GM19397 (cell line): ENCODE data around the gene KRT14.
"Not testable (repeated sequence)": the region's sequence is repeated elsewhere in the genome, so short reads cannot be mapped to it uniquely, and the experiment has no call there.

Experiments used
- ATAC-seq: cut with Tn5 transposase; IDR thresholded peaks from one replicate; pipeline ENCODE4 v1.9.1; 2021; ENCODE audit warnings: mild to moderate bottlenecking, moderate library complexity; ENCODE audit not compliant: unreplicated experiment

KRT14 gene

DNA sequence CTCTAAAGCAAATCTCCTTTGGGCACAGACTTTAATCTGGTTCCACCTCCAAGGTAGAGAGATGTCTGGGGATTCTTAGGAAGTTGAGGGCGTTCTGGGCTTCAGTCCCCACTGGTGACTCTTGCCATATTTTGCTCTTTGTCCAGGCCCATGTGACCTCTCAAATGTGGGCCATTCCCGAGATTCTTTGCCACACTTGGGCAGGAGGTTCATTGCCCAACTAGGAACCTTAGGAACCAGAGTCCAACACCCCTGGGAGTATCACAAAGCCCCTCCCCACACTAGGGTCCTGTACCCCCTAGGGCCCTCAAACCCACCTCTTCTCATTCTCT, 6.5 kb downstream of the KRT14 start:
- ATAC-seq: no peak

DNA sequence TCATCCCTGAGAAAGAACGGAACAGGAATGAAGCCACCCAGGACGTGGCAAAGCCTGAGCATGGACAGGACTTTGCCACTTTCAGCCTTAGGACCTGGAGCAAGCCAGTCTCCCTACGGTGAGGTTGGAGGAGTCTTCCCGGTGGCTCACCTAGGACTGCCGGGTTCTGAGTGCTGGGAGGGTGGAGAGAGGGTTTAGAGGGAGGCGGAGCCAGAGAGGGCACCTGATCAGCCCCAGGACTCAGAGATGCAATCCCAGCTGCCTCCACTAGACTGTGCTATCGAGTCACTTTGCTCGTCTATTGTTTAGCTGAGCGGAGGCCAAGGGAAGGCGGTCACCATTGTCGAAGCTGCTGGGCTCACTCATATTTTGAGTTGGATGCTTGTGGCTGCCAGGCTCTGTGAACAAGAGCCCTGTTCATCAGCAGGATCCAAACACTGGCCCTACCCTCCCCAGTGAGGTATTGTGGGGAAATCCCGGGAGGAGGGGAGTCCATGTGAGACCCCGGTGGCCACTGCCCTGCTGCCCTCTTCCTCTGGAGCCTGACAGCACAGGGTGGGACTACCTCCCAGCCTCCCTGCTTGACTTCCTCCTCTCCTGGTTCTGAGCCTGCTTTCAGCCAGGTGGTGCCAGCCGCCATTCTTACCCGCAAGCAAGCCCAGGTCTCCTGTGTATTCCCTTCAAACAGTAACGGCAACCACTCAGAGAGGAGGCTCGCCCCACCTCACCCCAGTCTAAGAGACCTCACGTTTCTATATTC, 7.0 kb downstream of the KRT14 start:
- ATAC-seq: no peak

DNA sequence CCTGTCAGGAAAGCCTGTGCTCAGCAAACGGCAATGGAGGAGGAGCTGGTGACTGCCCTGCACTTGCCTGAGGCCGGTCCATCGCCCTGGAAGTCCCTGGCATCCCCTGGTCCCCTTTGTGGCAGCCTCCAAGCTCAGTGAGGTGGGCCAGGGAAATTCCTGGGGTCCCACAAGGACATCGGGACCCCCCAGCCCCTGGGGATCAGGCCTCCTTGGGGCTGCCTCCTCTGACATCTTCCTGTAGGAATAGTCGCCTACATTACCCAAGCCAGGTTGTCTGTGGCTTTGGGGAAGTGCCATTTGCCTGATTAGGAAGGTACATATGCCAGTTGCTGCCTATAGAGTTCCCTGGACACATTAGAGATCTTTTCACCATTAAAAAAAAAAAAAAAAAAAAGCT, 7.7 kb downstream of the KRT14 start:
- no peak for ATAC-seq

DNA sequence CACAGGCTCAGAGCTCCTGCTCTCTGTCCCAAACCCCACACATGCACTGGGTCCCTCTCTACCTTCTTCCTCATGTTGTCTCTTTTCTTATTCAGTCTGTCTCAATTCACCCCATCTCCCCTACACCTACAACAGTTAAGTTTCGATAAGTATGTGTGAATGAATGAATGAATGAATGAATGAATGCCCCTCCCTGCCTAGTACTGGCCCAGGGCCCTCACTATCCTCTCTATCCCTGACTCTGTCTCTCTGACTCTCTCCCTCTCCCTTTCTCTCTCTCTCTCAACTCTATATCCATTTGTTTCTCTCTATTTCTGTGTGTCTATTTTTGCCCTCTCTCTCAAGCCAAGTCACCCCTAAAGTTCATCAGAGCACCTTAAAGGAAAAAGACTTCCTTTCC, 8.2 kb downstream of the KRT14 start:
- no peak for ATAC-seq

DNA sequence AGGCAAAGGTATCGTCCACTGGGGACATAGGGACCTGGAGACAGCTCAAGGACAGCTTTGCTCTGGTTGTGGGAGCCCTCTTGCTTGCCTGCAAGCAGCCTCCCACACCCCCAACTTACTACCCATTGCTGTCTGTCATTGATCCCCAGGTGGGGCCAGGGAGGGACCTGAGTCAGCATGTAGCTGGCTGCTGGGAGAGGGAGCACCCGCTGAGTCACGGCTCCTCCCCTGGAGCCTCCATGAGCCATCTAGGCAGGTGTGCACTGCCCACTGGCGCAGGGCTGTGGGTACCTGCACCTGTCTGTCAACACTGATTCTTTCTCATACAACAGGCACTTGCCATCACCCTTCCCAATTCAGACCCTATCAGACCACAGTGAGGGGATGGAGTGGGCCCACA, 10.0 kb downstream of the KRT14 start:
- ATAC-seq: not testable (repeated sequence)

DNA sequence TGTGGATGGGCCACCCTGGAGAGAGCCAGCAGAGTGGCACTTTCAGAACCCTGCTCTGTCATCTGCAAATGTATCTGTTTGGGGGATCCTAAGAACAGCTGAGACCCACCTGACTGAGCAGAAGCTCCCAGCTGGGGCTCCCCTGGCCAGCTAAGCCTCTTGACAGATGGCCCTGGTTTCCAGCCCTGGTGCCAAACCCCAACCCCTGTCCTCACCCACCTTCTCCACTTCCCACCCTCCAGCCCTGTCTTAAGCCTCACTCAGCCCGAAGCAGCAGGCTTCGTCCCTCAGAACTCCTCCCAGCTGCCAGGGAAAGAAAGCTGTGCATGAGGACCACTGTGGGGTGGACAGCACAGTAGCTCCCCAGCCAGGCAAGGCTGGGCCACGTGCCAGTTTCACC, 11.4 kb downstream of the KRT14 start:
- ATAC-seq: no peak

DNA sequence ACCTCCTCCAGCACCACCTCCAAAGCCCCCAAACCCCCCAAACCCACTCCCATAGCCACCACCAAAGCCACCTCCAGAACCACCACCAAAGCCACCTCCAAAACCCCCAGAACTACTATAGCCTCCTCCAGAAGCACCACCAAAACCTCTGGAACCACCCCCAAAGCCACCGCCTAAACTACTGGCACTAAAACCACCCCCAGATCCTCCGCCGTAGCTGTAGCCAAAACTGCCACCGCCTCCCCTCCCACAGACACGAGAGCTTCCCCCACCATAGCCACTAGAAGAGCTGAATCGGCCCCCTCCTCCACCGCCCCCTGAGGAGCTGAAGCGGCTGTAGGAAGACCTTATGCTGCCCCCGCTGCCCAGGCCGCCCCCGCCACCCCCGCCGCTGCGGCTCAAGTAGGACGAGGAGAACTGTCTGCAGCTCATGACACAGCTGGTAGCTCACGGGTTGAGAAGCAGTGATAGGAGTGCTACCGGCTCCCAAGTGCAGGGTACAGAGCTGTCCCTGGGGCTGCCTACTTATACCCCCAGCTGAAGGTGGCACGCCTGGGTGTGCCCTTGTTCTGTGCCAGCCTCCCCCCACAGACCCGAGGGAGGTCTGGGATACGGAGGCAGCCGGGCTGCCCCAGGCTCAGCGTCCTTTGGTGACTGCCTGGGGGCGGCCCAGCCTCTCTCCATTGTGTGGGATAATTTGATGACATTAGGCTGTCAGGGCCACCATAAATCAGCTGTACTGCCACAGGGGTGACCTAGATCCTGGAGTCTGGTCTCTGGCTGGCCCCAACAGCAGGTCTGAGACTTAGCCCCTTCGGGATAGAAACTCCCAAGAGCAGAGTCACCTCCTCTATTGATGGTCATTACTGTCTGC, 14.9 kb downstream of the KRT14 start, which contains the start of gene KRT9:
KRT9 (minus strand) TSS at position 499 of the 874 bp plus-strand sequence; CDS start at position 432, 67 bp downstream.
- ATAC-seq: no peak

DNA sequence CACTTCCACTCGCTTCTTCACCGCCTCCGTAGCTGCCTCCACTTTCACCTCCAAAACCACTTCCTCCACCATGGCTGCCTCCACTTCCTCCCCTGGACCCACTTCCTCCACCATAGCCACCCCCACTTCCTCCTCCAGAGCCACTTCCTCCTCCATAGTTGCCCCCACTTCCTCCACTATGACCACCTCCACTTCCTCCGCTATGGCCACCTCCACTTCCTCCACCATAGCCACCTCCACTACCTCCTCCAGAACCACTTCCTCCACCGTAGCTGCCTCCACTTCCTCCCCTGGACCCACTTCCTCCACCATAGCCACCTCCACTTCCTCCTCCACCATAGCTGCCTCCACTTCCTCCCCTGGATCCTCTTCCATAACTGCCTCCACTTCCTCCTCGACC, 19.4 kb downstream of the KRT14 start:
- no peak for ATAC-seq

DNA sequence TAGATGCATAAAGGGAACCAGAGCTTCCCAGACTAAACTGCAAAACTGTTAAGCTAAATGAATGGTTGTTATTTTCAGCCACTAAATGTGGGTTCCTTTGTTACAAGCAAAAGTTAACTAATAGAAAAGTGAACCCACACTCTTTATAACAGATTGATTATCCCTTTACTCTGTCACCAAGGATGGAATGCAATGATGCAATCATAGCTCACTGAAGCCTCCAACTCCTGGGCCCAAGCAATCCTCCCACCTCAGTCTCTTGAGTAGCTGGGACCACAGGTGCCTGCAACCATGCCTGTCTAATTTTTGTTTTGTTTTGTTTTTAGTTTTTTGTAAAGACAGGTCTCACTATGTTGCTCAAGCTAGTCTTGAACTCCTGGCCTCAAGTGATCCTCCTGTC, 21.4 kb downstream of the KRT14 start:
- ATAC-seq: no peak

DNA sequence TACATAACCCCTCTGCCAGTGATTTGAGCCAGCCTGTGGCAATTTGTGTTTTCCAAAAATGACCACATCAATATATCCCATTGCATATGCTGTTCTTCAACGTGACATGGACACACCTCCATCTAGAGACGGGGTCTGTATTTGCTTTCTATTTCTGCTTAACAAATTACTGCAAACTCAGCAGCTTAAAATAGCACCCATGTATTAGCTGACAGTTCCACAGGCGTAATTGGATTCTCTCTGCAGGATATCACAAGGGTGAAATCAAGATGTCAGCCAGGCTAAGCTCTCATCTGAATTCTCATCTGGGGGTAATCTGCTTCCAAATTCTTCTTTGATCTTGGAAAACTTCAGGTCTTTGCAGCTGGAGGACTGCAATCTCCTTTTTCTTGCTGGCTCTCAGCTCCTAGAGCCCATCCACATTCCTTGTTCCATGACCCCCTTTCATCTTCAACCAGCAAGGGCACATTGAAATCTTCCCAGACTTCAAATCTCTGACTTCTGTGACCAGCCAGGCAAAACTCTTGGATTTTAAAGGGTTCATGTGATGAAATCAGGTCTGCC, 23.0 kb downstream of the KRT14 start:
- ATAC-seq: no peak

DNA sequence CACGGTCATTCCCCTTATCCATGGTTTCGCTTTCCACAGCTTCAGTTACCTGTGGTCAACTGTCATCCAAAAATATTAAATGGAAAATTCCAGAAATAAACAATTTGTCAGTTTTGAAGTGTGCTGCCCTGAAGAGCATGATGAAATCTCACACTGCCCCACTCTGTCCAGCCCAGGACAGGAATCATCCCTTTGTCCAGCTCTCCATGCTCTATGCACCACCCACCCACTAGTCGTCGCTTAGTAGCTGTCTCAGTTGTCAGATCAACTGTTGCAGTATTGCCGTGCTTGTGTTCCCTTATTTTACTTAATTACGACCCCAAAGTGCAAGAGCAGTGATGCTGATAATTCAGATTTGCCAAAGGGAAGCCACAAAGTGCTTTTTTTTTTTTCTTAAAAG, 25.1 kb downstream of the KRT14 start:
- no peak for ATAC-seq

DNA sequence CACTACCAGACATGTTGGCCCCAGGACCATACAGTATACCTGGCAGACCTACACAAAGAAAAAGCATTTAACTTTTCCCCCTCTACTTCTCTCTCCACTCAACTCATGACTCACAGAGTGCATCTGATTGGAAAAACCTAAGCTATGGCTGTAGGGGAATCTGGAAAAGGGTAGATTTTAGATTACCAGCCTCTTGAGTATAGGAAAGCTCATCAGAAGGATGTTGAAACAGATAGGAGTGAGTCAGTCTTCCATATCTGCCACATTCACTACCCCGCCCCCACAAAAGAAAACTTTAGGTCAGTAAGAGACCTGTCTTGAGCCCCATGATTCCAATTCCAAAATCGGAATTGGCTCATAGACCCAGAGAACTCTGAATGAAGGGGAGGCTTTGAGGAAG, 27.1 kb downstream of the KRT14 start:
- no peak for ATAC-seq

DNA sequence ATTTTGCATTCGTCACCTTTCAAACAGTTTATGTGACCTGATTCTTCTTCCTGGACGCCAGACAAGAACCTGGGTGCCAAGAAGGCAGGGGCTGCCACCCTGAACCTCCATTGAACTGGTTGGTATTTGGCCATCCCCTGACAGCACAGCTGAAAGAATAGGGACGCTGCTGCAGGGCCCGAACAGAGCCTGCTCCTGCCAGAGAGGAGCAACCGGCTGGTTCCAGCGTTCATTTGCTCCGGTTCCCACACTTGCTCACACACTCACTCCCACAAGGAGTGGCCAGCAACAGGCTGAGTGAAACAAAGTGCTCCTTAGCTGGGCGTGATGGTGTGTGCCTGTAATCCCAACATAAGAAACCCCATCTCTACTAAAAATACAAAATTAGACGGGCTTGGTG, 29.8 kb downstream of the KRT14 start:
- ATAC-seq: no peak

DNA sequence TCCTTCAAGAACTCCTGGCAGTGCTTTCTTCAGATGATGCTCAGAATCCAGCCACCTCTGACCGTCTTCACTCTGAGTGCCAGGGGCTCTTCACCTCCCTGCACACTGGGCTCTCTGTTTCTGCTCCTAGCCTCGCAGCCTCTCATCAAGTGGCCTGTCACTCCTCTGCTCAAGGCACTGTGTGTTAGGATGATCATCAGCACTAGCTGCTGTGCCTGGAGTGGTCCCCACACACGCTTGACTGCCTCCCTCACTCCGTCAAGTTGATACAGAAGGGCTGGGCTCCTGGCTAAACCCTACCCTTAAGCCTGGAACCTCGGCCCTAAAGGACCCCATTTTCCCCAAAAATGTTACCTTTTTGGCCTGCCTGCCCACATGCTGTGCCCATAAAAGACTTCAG, 30.4 kb downstream of the KRT14 start:
- no peak for ATAC-seq

DNA sequence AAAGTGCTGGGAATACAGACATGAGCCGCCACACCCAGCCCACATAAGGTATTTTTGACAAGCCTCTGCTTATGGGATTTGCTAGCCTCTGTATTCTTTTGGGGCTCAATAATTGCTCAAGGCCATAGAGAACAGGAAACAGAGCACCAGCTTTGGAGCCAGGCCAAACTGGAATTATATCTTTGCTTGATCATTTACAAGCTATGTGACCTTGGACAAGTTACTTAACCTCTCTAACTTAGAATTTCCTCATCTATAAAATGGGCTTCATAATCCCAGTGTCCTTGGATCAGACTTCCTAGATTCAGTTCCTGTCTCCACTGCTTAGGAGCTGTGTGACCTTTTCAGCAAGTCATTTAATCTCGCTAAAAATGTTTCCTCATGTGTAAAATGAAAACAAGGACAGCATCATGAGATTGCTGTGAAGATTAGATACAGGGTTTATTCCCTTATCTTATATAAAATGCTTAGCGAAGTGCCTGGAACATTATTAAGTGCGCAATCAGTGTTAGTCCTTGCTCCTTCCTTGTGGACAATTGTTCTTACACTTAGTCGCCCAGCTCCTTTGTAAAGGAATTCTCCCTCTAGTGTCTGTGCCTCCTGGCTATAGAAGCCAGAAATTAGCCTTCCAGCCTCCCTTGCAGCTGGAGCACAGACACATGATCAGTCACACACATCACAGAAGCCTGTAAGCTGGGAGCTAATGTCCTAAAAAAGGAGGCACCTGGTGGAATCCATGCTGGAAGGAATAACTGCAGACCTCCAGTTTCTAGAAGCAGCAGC, 31.4 kb downstream of the KRT14 start:
- ATAC-seq: no peak

DNA sequence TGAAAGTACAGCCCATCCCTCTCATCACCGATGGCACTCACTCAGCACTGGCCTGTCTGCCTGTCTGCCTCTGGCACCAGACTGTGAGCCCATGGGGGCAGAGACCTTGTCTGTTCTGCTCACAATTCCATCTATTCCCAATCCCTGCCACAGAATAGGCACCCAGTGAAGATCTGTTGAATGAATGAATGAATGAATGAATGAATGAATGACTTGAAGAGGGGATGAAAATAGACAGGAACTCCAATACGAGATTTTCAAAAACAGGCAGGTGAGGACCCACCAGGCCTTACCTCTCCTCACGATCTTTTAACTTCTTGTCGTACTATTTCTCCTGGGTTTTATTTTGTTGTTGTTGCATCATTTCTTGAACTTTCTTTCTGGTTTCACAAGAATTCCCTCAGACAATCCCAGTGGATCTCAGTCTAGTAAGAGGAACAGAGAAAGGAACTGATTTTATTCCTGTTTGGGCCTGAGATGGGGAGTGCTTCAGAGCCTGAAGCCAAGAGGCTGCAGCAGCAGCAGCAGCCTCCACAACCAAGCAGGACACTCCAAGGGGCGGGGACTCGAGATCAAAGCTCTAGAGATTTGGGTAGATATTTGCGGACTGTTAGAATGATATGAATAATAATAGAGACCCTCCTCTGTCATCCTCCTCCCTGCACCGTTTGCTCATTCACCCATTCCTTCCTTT, 32.6 kb downstream of the KRT14 start:
- no peak for ATAC-seq

DNA sequence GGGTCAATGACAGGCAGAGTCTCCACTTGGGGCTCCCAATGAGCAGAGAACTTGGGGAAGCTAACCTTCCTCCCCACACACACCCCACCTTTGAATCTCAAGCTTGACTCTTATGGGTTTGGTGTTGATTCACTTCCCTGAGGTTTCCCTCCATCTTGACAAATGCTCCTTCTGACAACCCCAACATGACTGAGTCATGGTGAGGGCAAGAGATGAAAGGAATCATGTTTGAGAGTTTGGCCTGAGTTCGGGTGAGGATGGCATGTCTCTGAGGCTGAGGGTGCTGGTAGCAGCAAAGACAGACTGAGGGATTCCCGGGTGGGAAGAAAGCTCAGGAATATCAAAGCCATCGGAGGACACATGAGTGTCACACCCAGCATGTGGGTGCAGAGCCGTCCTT, 33.5 kb downstream of the KRT14 start:
- no peak for ATAC-seq

DNA sequence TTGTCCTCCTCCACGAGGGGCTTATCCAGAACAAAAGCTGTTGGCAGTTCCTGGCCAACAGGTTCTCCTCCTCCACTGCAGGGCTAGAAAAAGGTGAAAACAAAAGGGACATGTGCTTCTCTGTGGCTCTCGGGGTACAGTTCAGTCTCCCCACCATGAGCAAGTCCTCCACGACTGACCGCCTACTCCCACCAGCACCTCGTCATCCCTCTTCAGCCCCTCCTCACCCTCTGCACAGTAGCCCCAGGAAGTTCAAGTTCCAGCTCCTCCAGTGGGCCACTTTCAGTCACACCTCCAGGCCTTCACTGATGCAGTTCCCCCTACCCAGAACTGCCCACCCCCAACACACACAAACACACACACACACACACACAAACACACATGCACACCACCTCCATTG, 34.2 kb downstream of the KRT14 start:
- ATAC-seq: no peak

DNA sequence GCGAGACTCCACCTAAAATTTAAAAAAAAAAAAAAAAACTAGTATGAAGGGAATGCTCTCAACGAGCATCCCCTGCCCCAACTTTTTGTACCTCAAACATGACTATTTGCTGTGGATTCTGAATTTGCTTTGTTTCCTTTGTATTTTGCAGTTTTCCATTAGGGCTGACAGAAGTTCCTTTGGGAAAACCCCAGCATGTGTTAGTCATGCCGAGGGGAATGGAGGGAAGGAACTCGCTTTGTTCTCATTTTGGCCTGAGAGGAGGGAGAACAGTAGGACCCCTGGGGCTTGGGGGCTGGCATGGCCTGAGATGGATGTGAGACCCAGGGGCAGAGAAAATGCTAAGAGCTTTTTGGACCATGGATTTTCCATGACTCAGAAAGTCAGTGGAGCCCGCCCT, 35.3 kb downstream of the KRT14 start:
- no peak for ATAC-seq

DNA sequence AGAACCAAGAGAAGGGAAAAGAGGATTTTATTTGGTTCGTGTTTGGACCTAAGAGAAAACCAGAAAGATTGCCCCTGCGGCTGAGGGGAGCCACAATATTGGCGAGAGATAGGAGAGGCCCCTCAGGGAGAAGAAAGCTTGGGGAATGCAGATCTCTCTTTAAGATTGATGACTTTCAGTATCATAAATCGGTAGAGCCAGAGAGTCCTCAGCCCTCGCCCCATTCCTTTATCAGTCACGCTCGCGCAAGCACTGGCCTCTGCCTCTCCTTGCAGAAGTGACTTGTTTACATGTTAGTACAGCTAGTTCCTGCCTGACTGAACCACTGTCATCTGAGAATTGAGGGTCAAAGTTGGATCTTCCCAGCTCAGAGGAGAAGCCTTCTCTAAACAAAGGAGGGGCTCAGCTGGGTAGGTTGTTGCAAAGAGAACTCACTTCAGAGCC, 37.1 kb downstream of the KRT14 start:
- ATAC-seq: no peak
